DMS79 treated with DMSO at 0.1 percent for 48 hours (cell line): ENCODE data around the gene ARL2.
"Not testable (repeated sequence)": the region's sequence is repeated elsewhere in the genome, so short reads cannot be mapped to it uniquely, and the experiment has no call there.

ENCODE experiments used
- DNase-seq: peaks from one replicate; lab custom pipeline; 2025; lab: John Stamatoyannopoulos, UW

ARL2 gene

GRCh38 chr11:65008016-65008415 is 5.9 kb upstream of the ARL2 start:
- DNase-seq: no peak

GRCh38 chr11:65008873-65009272 is 5.1 kb upstream of the ARL2 start:
- DNase-seq: no peak

GRCh38 chr11:65013130-65013887 is 651 bp upstream of the ARL2 start:
- DNase-seq: peak; percentile 82

GRCh38 chr11:65014726-65015227 is 817 bp downstream of the ARL2 start:
- no peak for DNase-seq

- no peak for DNase-seq
These were observed 2.7 kb downstream of the ARL2 start for GRCh38 chr11:65016705-65017104.

- no peak for DNase-seq
These were observed 4.0 kb downstream of the ARL2 start for GRCh38 chr11:65017937-65018336.

GRCh38 chr11:65019824-65020223 is 5.9 kb downstream of the ARL2 start:
- DNase-seq: no peak

GRCh38 chr11:65021003-65021402 is 7.0 kb downstream of the ARL2 start:
- DNase-seq: no peak

GRCh38 chr11:65021509-65021908 is 7.5 kb downstream of the ARL2 start:
- no peak for DNase-seq

GRCh38 chr11:65023502-65023901 is 9.5 kb downstream of the ARL2 start:
- DNase-seq: not testable (repeated sequence)

GRCh38 chr11:65026810-65027209 is 12.8 kb downstream of the ARL2 start:
- DNase-seq: no peak

GRCh38 chr11:65027213-65028067 is 13.5 kb downstream of the ARL2 start, which contains the start of gene SNX15:
Gene SNX15, plus strand, starts transcription at chr11:65027439. Its CDS starts 99 bp downstream, at chr11:65027538.
- peak; percentile 94 for DNase-seq

- DNase-seq: no peak
These were observed 18.3 kb downstream of the ARL2 start for GRCh38 chr11:65032216-65032615.

- DNase-seq: no peak
These were observed 20.5 kb downstream of the ARL2 start for GRCh38 chr11:65034423-65034822.

- DNase-seq: no peak
These were observed 21.6 kb downstream of the ARL2 start for GRCh38 chr11:65035579-65035978.

GRCh38 chr11:65036931-65037330 is 23.0 kb downstream of the ARL2 start:
- DNase-seq: no peak

- no peak for DNase-seq
These were observed 26.5 kb downstream of the ARL2 start for GRCh38 chr11:65040520-65040846.

- DNase-seq: peak; percentile 93
These were observed 27.1 kb downstream of the ARL2 start, which contains the start of gene SAC3D1 for GRCh38 chr11:65040847-65041622. Gene SAC3D1, plus strand, starts transcription at chr11:65041210. Its CDS starts 83 bp downstream, at chr11:65041293.

- DNase-seq: no peak
These were observed 28.9 kb downstream of the ARL2 start for GRCh38 chr11:65042891-65043290.

GRCh38 chr11:65043881-65044501 is 30.0 kb downstream of the ARL2 start:
- no peak for DNase-seq

- no peak for DNase-seq
These were observed 31.1 kb downstream of the ARL2 start for GRCh38 chr11:65045061-65045460.

- no peak for DNase-seq
These were observed 31.8 kb downstream of the ARL2 start for GRCh38 chr11:65045728-65046127.
